HG02981 (cell line): Measurements from ENCODE around the gene CD9.
"Not testable (repeated sequence)": the region's sequence is repeated elsewhere in the genome, so short reads cannot be mapped to it uniquely, and the experiment has no call there.

ENCODE experiments used
- ATAC-seq: cut with Tn5 transposase; IDR thresholded peaks from one replicate; pipeline ENCODE4 v1.9.1; 2021; ENCODE audit warnings: mild to moderate bottlenecking, moderate library complexity; ENCODE audit not compliant: unreplicated experiment

CD9 gene

GRCh38 chr12:6198556-6198955 lies 1.6 kb upstream of the CD9 start:
- no peak for ATAC-seq

DNA sequence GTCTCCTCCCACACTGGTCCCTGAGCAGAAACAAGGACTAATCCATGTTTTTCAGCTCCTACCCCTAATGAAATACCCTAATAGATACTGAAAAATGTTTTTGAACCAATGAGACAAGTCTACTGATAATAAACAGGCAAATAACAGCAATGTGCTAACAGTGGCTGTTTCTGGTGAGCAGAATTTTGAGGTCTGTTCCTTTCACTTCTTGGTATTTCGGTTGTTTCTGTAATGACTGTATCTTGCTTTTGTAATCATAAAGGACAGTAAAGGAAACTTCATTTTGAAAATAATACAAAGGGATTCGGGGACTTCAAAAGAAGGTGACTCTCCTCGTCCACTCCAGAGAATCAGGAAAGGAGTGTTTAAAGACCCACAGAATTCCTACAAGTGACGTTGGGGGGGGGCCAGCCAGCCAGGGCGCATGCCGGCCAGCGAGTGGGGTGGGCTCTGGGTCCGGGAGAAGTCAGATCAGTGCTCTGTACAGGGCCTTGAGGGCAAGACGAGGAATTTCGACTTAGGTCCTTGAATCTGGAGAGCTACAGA lies 1.1 kb upstream of the CD9 start:
- no peak for ATAC-seq

- ATAC-seq, result no peak
These were observed 507 bp upstream of the CD9 start for GRCh38 chr12:6199531-6200255.

GRCh38 chr12:6201213-6201608 lies 1.0 kb downstream of the CD9 start:
- ATAC-seq, result no peak

DNA sequence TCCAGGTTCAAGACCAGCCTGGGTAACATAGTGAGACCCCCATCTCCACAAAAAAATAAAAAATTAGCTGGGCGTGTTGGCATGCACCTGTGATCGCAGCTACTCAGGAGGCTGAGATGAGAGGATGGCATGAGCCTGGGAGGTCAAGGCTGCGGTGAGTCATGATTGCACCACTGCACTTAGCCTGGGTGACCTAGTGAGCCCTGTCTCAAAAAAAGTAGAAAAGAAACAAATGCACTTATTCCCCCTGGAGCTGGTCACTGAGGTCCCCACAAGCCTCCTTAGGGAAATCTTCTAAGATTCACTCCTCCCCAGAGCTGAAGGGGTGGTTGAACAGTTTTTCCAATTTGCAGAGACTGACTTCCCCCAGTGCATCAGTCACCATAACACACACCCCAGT lies 1.6 kb downstream of the CD9 start:
- ATAC-seq, result no peak

- no peak for ATAC-seq
These were observed 2.1 kb downstream of the CD9 start for GRCh38 chr12:6202304-6202703.

GRCh38 chr12:6202846-6203245 lies 2.6 kb downstream of the CD9 start:
- ATAC-seq, result no peak

GRCh38 chr12:6203601-6204000 lies 3.4 kb downstream of the CD9 start:
- ATAC-seq, result no peak

GRCh38 chr12:6204533-6205143 lies 4.4 kb downstream of the CD9 start:
- ATAC-seq, result no peak

DNA sequence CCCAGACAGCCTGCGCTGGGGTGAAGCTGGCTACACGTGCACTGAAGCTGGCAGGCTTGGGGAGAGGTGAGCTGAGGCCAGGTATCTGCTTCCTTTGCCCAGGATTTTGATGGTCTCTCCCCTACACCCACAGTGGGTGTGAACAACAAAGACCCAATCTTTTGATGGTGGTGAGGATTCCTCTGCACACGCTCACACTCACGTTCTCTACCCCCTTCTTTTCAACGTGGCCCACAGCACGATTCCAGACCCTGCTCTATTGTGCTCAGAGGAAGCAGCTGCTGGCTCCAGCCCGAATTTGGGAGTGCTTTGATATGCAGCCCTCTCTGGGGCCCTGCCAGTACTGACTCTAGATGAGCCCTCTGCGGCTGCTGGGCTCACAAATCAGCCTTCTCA lies 4.9 kb downstream of the CD9 start:
- ATAC-seq, result no peak

GRCh38 chr12:6205761-6206160 lies 5.6 kb downstream of the CD9 start:
- no peak for ATAC-seq

GRCh38 chr12:6206327-6206726 lies 6.1 kb downstream of the CD9 start:
- no peak for ATAC-seq

DNA sequence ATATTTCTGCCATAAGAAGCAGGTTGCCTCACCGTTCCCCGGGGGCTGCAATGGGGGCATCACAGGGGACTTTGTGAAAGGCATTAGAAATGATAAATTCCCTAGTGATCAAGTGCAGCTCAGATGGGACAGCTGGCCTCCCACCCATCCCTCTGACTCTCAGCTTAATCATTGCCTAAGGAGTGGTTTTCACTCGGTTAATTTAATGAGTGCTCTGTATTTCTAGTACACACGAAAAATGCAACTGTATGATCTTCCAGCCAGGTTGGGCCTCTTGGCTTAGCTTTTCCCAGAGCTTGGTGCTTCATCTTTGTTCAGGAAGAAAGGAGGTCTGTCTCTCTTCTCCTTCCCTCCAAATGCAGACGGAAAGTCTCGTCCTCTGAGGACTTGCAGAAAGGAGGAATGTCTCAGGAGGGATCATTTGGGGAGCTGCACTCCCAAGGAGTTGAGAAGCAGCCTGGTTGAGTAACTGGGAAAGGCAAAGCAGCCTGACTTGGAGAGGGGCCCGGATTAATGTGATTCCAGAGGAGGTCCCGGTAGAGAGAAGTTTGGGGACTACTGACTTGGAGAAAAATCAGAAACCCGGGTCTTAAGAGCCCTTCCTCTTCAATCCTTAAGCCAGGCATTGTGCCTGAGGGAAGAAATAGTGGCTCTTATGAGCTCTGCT lies 7.2 kb downstream of the CD9 start:
- no peak for ATAC-seq

DNA sequence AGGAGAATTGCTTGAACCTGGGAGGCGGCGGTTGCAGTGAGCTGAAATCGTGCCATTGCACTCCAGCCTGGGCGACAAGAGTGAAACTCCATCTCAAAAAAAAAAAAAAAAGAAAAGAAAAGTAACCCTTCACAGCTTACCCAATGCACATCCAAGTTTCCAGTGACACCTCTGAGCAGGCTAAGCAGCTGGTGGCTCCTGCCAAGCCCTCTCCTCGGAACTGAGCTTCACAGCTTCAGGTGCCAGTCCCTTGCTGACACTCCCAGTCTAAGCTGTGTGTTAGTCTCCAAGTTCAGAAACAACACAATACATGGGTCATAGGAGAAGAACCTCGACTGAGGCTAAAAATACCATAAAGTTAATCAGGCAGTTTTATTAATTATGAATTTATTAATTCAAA lies 7.9 kb downstream of the CD9 start:
- ATAC-seq, result no peak

GRCh38 chr12:6209428-6209827 lies 9.2 kb downstream of the CD9 start:
- not testable (repeated sequence) for ATAC-seq

DNA sequence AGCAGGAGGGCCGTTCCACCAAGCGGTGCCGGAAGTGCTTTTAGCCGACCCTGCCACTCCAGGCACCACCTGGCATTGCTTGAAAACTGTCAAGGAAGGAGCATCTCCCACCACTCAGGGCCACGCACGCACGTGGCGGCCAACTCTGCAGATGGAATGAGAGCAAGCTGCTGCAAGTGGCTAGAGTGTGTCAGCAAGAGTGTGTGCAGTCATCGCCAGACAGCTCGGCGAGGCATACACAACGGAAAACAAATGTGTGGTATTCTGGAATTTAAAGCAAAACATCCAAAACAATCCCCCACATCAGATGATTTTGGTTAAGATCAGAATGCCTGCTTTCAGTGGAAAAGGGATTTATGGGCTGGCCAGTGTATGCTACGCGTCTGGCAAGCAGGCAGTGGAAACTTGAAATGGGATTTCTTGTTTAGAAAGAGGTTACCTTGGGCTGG lies 11.2 kb downstream of the CD9 start:
- no peak for ATAC-seq

DNA sequence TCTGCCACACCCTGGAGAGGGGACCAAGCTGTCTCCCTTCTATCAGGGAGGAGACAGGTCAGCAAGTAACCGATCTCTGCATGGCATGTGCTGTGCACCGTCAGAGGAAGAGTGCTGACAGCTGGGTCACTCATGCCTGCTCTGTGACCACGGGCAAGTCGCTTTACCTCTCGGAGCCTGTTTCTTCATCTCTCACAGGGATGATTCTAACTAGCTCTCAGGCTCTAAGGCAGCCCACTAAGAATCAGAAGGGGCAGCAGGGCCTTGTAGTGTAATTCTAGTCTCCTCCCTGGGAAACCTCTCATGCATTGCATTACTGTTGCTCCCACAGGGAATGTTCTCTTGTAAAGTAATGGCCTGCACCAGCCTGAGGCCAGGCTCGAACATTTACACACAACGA lies 11.9 kb downstream of the CD9 start:
- ATAC-seq, result no peak

GRCh38 chr12:6213969-6214368 lies 13.8 kb downstream of the CD9 start:
- ATAC-seq, result no peak

DNA sequence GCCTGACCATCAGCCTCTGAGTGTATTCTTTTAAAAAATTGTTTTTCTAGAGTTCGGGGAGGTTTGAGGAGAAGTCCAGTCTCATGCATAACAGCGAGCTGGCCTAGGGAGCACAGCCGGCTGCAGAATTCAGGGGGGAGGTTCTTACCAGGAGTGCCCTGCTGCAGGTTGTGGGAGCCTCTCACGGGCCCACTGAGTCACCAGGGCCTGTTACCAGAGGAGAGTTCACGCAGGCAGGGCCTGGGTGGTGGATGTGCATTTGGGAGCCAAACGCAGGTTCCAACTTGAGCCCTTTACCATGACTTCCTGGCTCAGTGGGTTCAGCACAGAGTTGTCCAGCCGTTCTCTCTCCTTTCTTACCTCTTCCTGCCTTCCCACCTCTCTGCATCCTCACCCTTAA lies 14.4 kb downstream of the CD9 start:
- ATAC-seq, result no peak

- no peak for ATAC-seq
These were observed 15.1 kb downstream of the CD9 start for GRCh38 chr12:6215120-6215807.

GRCh38 chr12:6215932-6216494 lies 15.8 kb downstream of the CD9 start:
- ATAC-seq, result no peak
